Measurements from ENCODE around the gene ZNF407.
A peak's percentile ranks its signal among the peaks of the same experiment; 100 is the strongest.

ZNF407 gene

DNA sequence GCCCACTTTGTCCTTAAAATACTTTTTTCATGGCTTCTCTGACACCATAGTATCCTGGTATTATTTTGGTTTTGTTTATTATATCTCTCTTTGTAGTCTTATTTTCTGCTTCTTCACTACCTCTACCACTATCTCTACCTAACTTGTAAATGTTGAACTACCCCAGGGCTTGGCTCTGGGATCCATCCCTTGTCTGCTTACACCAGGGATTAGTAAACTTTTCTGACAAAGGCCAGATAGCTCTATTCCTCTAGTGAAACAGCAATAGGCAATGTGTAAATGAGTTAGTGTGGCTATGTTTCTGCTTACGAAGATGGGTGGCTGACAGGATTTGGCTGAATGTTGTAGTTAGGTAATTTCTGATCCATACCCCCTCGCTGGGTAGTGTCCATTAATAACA is 76.8 kb downstream of the ZNF407 start:
- TF ChIP-seq CTCF (conservative IDR thresholded peaks at IDR 0.05; ENCODE audit: low read depth, low read length), result no peak
- Histone ChIP-seq H3K4me3 (IDR thresholded peaks at IDR 0.05; ENCODE audit: insufficient read depth, low read depth, low read length) (no peak overlapping the region), H3K27me3 (ENCODE audit: insufficient read depth, low read depth) (no peaks in the 10 kb centered on the region), H3K36me3 (ENCODE audit: insufficient read depth) (no peaks in the 10 kb centered on the region), H3K4me2 (no peak overlapping the region), H2AFZ (ENCODE audit: low read depth) (no peak overlapping the region), H3K27ac (no peak overlapping the region), H3K4me1 (ENCODE audit: low read depth, poor library complexity, severe bottlenecking) (peaks cover under 1% of the 10 kb centered on the region), H3K9ac (no peak overlapping the region), H3K79me2 (ENCODE audit: insufficient read depth, low read depth) (no peaks in the 10 kb centered on the region), H4K20me1 (ENCODE audit: insufficient read depth) (no peaks in the 10 kb centered on the region)

- Histone ChIP-seq H3K9ac (no peak overlapping the region), H3K27me3 (ENCODE audit: insufficient read depth, low read depth) (no peaks in the 10 kb centered on the region), H3K79me2 (ENCODE audit: insufficient read depth, low read depth) (no peaks in the 10 kb centered on the region), H2AFZ (ENCODE audit: low read depth) (no peak overlapping the region), H3K4me2 (no peak overlapping the region), H3K27ac (no peak overlapping the region), H4K20me1 (ENCODE audit: insufficient read depth) (no peaks in the 10 kb centered on the region), H3K36me3 (ENCODE audit: insufficient read depth) (no peaks in the 10 kb centered on the region), H3K4me1 (ENCODE audit: low read depth, poor library complexity, severe bottlenecking) (peaks cover 33% of the 10 kb centered on the region), H3K4me3 (IDR thresholded peaks at IDR 0.05; ENCODE audit: insufficient read depth, low read depth, low read length) (no peak overlapping the region)
- no peak for TF ChIP-seq CTCF (conservative IDR thresholded peaks at IDR 0.05; ENCODE audit: low read depth, low read length)
Observed at GRCh38 chr18:74679006-74679678, 81.5 kb downstream of the ZNF407 start.

DNA sequence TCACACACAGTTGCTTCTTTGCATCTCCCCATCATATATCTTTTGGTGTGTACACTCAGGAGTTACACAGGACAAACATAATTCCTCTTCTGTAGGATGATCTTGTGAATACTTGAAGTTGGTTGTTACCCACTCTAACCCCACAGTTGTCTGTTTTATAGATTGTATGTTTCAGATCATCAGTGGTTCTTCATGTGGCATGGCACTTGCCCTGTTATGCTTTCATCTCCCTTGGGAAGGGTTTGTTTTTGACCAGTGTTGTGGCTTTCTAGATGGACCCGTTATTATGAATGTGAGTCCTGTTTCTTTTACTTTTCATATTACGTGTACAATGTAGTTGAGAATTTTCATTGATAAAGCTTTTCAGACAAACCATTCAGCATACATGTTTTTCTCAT is 82.0 kb downstream of the ZNF407 start:
- Histone ChIP-seq H3K4me2 (0 out of 2 replicates have a peak overlapping the region, but pooled peaks have one; percentile 46), H3K27me3 (ENCODE audit: insufficient read depth, low read depth) (no peaks in the 10 kb centered on the region), H3K9ac (no peak overlapping the region), H2AFZ (ENCODE audit: low read depth) (no peak overlapping the region), H3K36me3 (ENCODE audit: insufficient read depth) (no peaks in the 10 kb centered on the region), H3K4me1 (ENCODE audit: low read depth, poor library complexity, severe bottlenecking) (peaks cover 33% of the 10 kb centered on the region), H4K20me1 (ENCODE audit: insufficient read depth) (no peaks in the 10 kb centered on the region), H3K79me2 (ENCODE audit: insufficient read depth, low read depth) (no peaks in the 10 kb centered on the region), H3K27ac (no peak overlapping the region), H3K4me3 (IDR thresholded peaks at IDR 0.05; ENCODE audit: insufficient read depth, low read depth, low read length) (no peak overlapping the region)
- no peak for TF ChIP-seq CTCF (conservative IDR thresholded peaks at IDR 0.05; ENCODE audit: low read depth, low read length)

GRCh38 chr18:74682141-74682990 is 84.7 kb downstream of the ZNF407 start:
- no peak for TF ChIP-seq CTCF (conservative IDR thresholded peaks at IDR 0.05; ENCODE audit: low read depth, low read length)
- Histone ChIP-seq H4K20me1 (ENCODE audit: insufficient read depth) (no peaks in the 10 kb centered on the region), H2AFZ (ENCODE audit: low read depth) (no peak overlapping the region), H3K27me3 (ENCODE audit: insufficient read depth, low read depth) (no peaks in the 10 kb centered on the region), H3K9ac (no peak overlapping the region), H3K27ac (no peak overlapping the region), H3K36me3 (ENCODE audit: insufficient read depth) (no peaks in the 10 kb centered on the region), H3K79me2 (ENCODE audit: insufficient read depth, low read depth) (no peaks in the 10 kb centered on the region), H3K4me2 (no peak overlapping the region), H3K4me1 (ENCODE audit: low read depth, poor library complexity, severe bottlenecking) (peaks cover 33% of the 10 kb centered on the region), H3K4me3 (IDR thresholded peaks at IDR 0.05; ENCODE audit: insufficient read depth, low read depth, low read length) (no peak overlapping the region)

All from KMS-11 (cell line).